ENCODE data around the gene DLG2. TPM values are rescaled to one million over a fixed set of nuclear protein-coding genes. Genes with fewer than 3 reads are reported as not detected.

DLG2 gene
- total and polyA plus RNA-seq, 9 of the 15 experiments (the other 6 are each of a cell fraction or from before 2014, with no cell fraction given): 0.52 to 1.6 (median 0.95) TPM

DNA sequence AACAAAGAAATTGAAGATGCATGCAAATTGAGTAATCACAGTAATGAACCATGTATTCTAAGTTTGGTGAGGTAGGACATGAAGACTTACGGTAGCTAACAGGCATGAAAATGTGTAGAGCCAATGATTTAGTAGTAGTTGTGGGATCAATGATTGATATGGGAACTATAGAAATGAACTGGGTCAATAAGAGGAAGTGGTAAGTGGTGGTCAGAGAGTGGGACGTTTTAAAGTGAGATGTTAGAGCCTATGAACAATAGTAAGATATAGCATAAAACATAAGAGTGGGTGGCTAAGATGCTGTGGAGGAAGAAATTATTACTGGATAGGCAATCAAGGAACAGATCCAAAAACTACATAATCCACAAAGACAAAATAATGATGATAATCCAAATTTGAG lies 45.0 kb downstream of the DLG2 start:
- no peak overlapping the region for H3K4me3 ChIP-seq
- no peaks in the 10 kb centered on the region for H3K79me2 ChIP-seq (ENCODE audit: control insufficient read depth, insufficient read depth, low read length)
- H3K9me3 ChIP-seq (replicated peaks; ENCODE audit: control insufficient read depth, insufficient read depth, low read depth, low read length): no peaks in the 10 kb centered on the region
- no peak overlapping the region for H3K4me2 ChIP-seq (ENCODE audit: insufficient read depth, low read length)
- H3K27me3 ChIP-seq (ENCODE audit: control insufficient read depth in 2 of 2, insufficient read depth in 2 of 2, low read length in 2 of 2): no peaks in the 10 kb centered on the region
- H3K36me3 ChIP-seq (ENCODE audit: control insufficient read depth, insufficient read depth, low read length): no peaks in the 10 kb centered on the region
- H3K9me1 ChIP-seq (ENCODE audit: control insufficient read depth, insufficient read depth, low read length): no peaks in the 10 kb centered on the region
- no TSS peak for BruUV-seq (replicated peaks)
- ChIA-PET CTCF (ENCODE audit: low intra/inter-chr PET ratio) (interaction anchor here (0.6 kb wide), 1 partner anchor 710 kb away, joined by 3 read pairs; no protein-coding TSS in a partner anchor), POLR2A (no interaction called here)
- DNase-seq (ENCODE audit: extremely low read depth in 1 of 4, low spot score in 3 of 4) (no peak), FAIRE-seq (no peak), ATAC-seq (no peak)
- no peak overlapping the region for H3K27ac ChIP-seq (ENCODE audit: extremely low read depth, low read depth, low read length)
- no peaks in the 10 kb centered on the region for H3K4me1 ChIP-seq (replicated peaks in 1 of 2; ENCODE audit: control insufficient read depth in 2 of 2, insufficient read depth in 2 of 2, low read length in 2 of 2)
- in situ Hi-C loops (cut with MboI): no loop called here
- TF ChIP-seq, protein P1, sequence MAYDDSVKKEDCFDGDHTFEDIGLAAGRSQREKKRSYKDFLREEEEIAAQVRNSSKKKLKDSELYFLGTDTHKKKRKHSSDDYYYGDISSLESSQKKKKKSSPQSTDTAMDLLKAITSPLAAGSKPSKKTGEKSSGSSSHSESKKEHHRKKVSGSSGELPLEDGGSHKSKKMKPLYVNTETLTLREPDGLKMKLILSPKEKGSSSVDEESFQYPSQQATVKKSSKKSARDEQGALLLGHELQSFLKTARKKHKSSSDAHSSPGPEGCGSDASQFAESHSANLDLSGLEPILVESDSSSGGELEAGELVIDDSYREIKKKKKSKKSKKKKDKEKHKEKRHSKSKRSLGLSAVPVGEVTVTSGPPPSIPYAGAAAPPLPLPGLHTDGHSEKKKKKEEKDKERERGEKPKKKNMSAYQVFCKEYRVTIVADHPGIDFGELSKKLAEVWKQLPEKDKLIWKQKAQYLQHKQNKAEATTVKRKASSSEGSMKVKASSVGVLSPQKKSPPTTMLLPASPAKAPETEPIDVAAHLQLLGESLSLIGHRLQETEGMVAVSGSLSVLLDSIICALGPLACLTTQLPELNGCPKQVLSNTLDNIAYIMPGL (CRISPR knock-in tag; IDR thresholded peaks at IDR 0.05): no peak
- 0 out of 2 replicates have a peak, but pooled peaks have one; percentile 5 for TF ChIP-seq SPI1 (IDR thresholded peaks at IDR 0.05; ENCODE audit: borderline replicate concordance, low read depth, low read length)
- no peaks in the 10 kb centered on the region for H4K20me1 ChIP-seq (replicated peaks; ENCODE audit: control insufficient read depth, insufficient read depth, low read length)
- H3K9ac ChIP-seq (ENCODE audit: insufficient read depth in 1 of 2, low read depth in 2 of 2, low read length in 2 of 2): no peak overlapping the region
- 3% methylated on average over 2 of the region's 2 CpGs for WGBS (ENCODE audit: insufficient coverage, low coverage, missing lambda C conversion rate)
- intact Hi-C loops (cut with micrococcal nuclease): no loop called here
- H2AFZ ChIP-seq (ENCODE audit: low read depth, low read length): no peak overlapping the region

DNA sequence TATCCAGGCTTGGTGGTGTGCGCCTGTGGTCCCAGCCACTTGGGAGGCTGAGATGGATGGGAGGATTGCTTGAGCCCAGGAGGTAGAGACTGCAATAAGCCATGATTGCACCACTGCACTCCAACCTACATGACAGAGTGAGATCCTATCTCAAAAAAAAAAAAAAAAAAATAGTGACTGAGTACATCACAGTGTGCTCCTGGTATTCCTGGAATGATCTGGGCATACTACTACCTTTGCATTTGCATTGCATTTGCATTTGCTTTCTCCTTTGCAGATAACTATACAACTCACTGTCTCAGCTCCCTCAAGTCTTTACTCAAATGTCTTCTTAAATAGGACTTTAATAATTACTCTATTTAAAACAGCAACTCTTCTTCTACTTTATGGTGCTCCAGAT lies 51.8 kb downstream of the DLG2 start:
- intact Hi-C loops (cut with micrococcal nuclease): no loop called here
- Histone ChIP-seq H3K4me2 (ENCODE audit: insufficient read depth, low read length) (no peak overlapping the region), H3K27ac (ENCODE audit: extremely low read depth, low read depth, low read length) (no peak overlapping the region), H3K9ac (ENCODE audit: insufficient read depth in 1 of 2, low read depth in 2 of 2, low read length in 2 of 2) (no peak overlapping the region), H3K36me3 (ENCODE audit: control insufficient read depth, insufficient read depth, low read length) (no peaks in the 10 kb centered on the region), H4K20me1 (replicated peaks; ENCODE audit: control insufficient read depth, insufficient read depth, low read length) (no peaks in the 10 kb centered on the region), H3K4me1 (replicated peaks in 1 of 2; ENCODE audit: control insufficient read depth in 2 of 2, insufficient read depth in 2 of 2, low read length in 2 of 2) (no peaks in the 10 kb centered on the region), H3K4me3 (no peak overlapping the region), H2AFZ (ENCODE audit: low read depth, low read length) (no peak overlapping the region), H3K9me3 (replicated peaks; ENCODE audit: control insufficient read depth, insufficient read depth, low read depth, low read length) (no peaks in the 10 kb centered on the region), H3K27me3 (ENCODE audit: control insufficient read depth in 2 of 2, insufficient read depth in 2 of 2, low read length in 2 of 2) (no peaks in the 10 kb centered on the region), H3K9me1 (ENCODE audit: control insufficient read depth, insufficient read depth, low read length) (no peaks in the 10 kb centered on the region), H3K79me2 (ENCODE audit: control insufficient read depth, insufficient read depth, low read length) (no peaks in the 10 kb centered on the region)
- DNase-seq (ENCODE audit: extremely low read depth in 1 of 4, low spot score in 3 of 4) (no peak), FAIRE-seq (no peak), ATAC-seq (no peak)
- ChIA-PET POLR2A (no interaction called here), CTCF (ENCODE audit: low intra/inter-chr PET ratio) (no interaction called here)
- in situ Hi-C loops (cut with MboI): no loop called here
- 0% methylated on average over 1 of the region's 1 CpG for WGBS (ENCODE audit: insufficient coverage, low coverage, missing lambda C conversion rate)
- no TSS peak for BruUV-seq (replicated peaks)
- TF ChIP-seq MCM2 (IDR thresholded peaks at IDR 0.05; ENCODE audit: low read depth): no peak
- no peak for TF ChIP-seq ZNF316 (IDR thresholded peaks at IDR 0.05)
- TF ChIP-seq, protein P2, sequence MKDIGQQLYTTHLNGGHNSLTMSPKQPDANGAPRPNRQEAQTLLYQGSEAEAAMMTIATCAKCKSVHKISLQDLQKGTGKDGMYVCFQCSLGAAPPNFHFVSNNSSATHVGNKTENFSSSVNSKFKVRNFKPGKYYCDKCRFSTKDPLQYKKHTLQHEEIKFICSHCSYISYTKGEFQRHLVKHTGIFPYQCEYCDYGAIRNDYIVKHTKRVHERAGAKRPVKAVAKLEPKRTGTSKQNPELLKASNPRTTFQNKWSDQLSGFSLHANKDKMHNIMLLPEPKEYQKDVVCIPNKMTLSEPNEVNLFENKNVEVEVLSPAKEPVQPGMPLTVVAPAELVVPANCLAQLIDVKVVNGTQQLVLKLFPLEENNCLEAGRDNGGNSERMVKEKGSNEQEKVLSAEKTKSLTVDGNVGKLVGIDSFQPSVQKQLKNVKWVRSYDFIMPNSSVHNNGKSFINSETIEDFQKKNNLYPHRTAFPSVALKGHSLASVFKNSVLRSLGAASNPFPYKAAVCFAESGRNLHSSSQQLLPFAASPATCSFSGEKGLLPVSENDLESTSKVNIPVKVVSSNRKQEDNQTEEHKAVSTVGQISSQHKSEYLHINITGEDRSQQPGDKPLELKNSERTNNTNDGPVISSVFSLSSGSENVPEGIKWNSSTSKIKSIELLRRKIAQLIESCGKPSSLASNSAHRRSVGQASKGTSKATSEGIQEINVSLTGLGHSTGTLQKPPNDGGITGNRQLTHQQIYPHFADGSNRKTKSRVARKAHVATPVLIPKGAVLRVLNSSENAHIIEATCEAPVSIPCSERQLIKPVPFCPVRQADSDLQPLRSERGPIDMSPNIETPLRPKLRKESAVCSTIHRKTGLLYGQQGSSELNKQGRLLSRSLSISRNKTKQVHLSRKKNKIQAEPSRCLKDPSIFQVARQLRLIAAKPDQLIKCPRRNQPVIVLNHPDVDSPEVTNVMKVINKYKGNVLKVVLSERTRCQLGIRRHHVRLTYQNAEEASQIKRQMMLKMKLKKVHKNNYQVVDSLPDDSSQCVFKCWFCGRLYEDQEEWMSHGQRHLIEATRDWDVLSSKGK (CRISPR knock-in tag; IDR thresholded peaks at IDR 0.05): no peak
- no peak for TF ChIP-seq CEBPB (tag; IDR thresholded peaks at IDR 0.05)
- TF ChIP-seq, protein P3, sequence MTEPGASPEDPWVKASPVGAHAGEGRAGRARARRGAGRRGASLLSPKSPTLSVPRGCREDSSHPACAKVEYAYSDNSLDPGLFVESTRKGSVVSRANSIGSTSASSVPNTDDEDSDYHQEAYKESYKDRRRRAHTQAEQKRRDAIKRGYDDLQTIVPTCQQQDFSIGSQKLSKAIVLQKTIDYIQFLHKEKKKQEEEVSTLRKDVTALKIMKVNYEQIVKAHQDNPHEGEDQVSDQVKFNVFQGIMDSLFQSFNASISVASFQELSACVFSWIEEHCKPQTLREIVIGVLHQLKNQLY (CRISPR knock-in tag; conservative IDR thresholded peaks at IDR 0.05): no peak
- TF ChIP-seq, protein P4, sequence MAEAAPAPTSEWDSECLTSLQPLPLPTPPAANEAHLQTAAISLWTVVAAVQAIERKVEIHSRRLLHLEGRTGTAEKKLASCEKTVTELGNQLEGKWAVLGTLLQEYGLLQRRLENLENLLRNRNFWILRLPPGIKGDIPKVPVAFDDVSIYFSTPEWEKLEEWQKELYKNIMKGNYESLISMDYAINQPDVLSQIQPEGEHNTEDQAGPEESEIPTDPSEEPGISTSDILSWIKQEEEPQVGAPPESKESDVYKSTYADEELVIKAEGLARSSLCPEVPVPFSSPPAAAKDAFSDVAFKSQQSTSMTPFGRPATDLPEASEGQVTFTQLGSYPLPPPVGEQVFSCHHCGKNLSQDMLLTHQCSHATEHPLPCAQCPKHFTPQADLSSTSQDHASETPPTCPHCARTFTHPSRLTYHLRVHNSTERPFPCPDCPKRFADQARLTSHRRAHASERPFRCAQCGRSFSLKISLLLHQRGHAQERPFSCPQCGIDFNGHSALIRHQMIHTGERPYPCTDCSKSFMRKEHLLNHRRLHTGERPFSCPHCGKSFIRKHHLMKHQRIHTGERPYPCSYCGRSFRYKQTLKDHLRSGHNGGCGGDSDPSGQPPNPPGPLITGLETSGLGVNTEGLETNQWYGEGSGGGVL (CRISPR knock-in tag; IDR thresholded peaks at IDR 0.05): no peak

Measured in K562 (cell line).